Epithelial cell of proximal tubule (primary cell): ENCODE measurements around the gene FOXP2. TPM values are rescaled to one million over a fixed set of nuclear protein-coding genes. Genes with fewer than 3 reads are reported as not detected.

Experiments used
- DNase-seq: peaks from one replicate; pipeline ENCODE4 v3.0.0-alpha.2; 2011; ENCODE audit warnings: low read depth
- H3K4me3 ChIP-seq: 2 replicates; pipeline ENCODE4 v1.5.1; 2011; ENCODE audit warnings: low read depth, mild to moderate bottlenecking, low read length
- CTCF ChIP-seq: conservative IDR thresholded peaks from 2 replicates; pipeline ENCODE4 v1.5.1; 2012; ENCODE audit warnings: low read depth, mild to moderate bottlenecking, low read length
- total RNA-seq: library from RNA; depleted of rRNA; stranded (reverse); fragments of >200 nt; gene quantifications from 2 replicates; pipeline ENCODE4 v1.2.3, GENCODE V29; 2015

Gene FOXP2
- total RNA-seq, 1 donor from 2014 or later = 0.06 TPM

- TF ChIP-seq CTCF = no peak
- DNase-seq = no peak
- no peak overlapping the region for H3K4me3 ChIP-seq
These were observed 307.9 kb downstream of the FOXP2 start for GRCh38 chr7:114722562-114722961.

GRCh38 chr7:114723308-114723707 is 308.7 kb downstream of the FOXP2 start:
- DNase-seq = no peak
- TF ChIP-seq CTCF = no peak

GRCh38 chr7:114740095-114740494 is 325.5 kb downstream of the FOXP2 start:
- no peak for DNase-seq
- TF ChIP-seq CTCF = no peak
- H3K4me3 ChIP-seq = no peak overlapping the region

More at GRCh38 chr7:114723308-114723707, 308.7 kb downstream of the FOXP2 start:
- no peak overlapping the region for H3K4me3 ChIP-seq

- no peak for DNase-seq
- TF ChIP-seq CTCF = no peak
These were observed 326.3 kb downstream of the FOXP2 start for GRCh38 chr7:114740941-114741340.

GRCh38 chr7:114741911-114742310 is 327.3 kb downstream of the FOXP2 start:
- no peak for DNase-seq
- no peak overlapping the region for H3K4me3 ChIP-seq
- TF ChIP-seq CTCF = no peak

More at GRCh38 chr7:114740941-114741340, 326.3 kb downstream of the FOXP2 start:
- no peak overlapping the region for H3K4me3 ChIP-seq
